OCI-LY7 (cell line): ENCODE results near the gene CD36.

Experiments used
- EZH2phosphoT487 ChIP-seq: fragments of 200-600 bp; sonication (generic); IDR thresholded peaks from 2 replicates; pipeline ENCODE4 v1.6.1; 2018; ENCODE audit warnings: low read depth, borderline replicate concordance, mild to moderate bottlenecking, mixed run types, antibody characterized with exemption, low read length, moderate library complexity, mixed read lengths
- TF ChIP-seq, protein P1 (sequence below): fragments of 200-600 bp; sonication (generic); conservative IDR thresholded peaks from 2 replicates; pipeline ENCODE4 v1.5.1; 2014; ENCODE audit warnings: mild to moderate bottlenecking, antibody characterized with exemption, low read length, moderate library complexity, mixed read lengths

DNA sequence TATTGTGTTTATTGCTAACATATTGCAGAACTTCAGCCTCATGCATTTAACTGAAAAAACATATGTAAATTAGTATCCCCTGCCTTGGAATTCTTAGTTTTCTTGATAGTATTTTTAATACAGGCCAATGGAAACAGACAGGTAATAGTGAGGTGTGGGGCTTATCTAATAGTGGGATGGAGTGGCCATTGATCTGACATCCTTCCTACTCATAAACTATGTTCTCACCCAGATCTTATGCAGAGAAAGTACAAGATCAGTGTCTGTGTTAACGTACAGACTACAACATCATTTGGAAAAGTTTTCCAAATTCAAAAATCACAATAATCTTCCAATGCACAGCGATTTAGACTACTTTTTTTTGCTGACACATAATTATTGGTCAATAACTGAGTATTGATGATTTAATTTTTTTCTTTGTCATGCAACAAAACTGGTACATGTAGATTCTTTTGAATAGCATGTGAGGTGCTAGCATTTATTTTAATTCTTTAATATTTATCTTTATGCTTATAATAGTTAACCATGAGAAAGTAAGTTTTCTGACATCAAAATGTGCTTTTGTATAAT is 9.7 kb downstream of the CD36 start:
- TF ChIP-seq, protein P1, sequence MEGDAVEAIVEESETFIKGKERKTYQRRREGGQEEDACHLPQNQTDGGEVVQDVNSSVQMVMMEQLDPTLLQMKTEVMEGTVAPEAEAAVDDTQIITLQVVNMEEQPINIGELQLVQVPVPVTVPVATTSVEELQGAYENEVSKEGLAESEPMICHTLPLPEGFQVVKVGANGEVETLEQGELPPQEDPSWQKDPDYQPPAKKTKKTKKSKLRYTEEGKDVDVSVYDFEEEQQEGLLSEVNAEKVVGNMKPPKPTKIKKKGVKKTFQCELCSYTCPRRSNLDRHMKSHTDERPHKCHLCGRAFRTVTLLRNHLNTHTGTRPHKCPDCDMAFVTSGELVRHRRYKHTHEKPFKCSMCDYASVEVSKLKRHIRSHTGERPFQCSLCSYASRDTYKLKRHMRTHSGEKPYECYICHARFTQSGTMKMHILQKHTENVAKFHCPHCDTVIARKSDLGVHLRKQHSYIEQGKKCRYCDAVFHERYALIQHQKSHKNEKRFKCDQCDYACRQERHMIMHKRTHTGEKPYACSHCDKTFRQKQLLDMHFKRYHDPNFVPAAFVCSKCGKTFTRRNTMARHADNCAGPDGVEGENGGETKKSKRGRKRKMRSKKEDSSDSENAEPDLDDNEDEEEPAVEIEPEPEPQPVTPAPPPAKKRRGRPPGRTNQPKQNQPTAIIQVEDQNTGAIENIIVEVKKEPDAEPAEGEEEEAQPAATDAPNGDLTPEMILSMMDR, result no peak
- TF ChIP-seq EZH2phosphoT487, result no peak
